ENCODE measurements around the gene MYOM1.

Gene MYOM1

DNA sequence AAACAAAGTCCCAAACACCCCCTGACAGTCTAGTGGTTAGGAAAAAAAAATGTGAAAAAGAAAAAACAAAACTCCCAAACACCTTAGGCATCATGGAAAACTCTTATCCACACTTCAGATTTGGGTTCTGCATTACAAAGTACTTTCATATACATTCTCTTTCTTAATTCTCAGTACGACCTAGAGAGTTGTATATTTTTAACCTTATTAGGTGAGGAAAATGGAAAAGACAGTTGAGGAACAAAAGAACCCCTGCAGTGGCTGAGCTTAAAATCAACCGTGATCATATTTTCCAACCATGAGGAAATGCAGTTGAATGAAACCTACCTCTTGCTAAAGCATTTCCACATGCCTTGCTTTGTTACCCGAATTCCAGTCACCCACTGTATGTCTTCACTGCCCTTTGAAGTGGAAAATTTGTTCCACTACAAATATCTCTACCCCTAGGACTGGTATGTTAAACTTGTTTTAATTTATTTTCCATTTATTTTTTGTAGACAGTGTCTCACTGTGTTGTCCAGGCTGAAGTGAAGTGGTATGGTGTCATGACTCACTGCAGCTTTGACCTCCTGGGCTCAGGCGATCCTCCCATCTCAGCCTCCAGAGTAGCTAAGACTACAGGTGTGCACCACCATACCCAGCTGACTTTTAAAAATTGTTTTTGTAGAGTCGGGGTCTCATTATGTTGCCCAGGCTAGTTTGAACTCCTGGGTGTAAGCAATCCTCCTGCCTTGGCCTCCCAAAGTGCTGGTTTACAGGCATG, 149.9 kb downstream of the MYOM1 start:
- no peaks in the 10 kb centered on the region for H3K4me1 ChIP-seq (ENCODE audit: control insufficient read depth in 1 of 2, insufficient read depth in 2 of 2, low read length in 2 of 2)
- no peak overlapping the region for H2BK120ac ChIP-seq (ENCODE audit: insufficient read depth, low read length, poor library complexity)
- no peak overlapping the region for H3K14ac ChIP-seq (ENCODE audit: low read length)
- no peak overlapping the region for H2AK5ac ChIP-seq (ENCODE audit: low read length)
- no peaks in the 10 kb centered on the region for H3K27me3 ChIP-seq (ENCODE audit: insufficient read depth, low read length)
- H3K9me3 ChIP-seq (ENCODE audit: insufficient read depth, low read depth, low read length) = peaks cover 2% of the 10 kb centered on the region
- no peaks in the 10 kb centered on the region for H3K79me1 ChIP-seq (ENCODE audit: low read length)
- WGBS (ENCODE audit: extremely low coverage, insufficient coverage, insufficient read length) = no CpG with 5 or more reads among the region's 5 CpGs
- H3K27ac ChIP-seq (ENCODE audit: low read depth, low read length) = no peak overlapping the region
- H3K18ac ChIP-seq (ENCODE audit: low read length) = no peak overlapping the region
- no peak overlapping the region for H4K91ac ChIP-seq (ENCODE audit: low read depth, low read length)
- H4K8ac ChIP-seq (ENCODE audit: low read depth, low read length) = no peak overlapping the region
- H3K9ac ChIP-seq (ENCODE audit: low read length) = no peak overlapping the region
- no peak overlapping the region for H2BK5ac ChIP-seq (ENCODE audit: low read depth, low read length, poor library complexity)
- no peak overlapping the region for H3K4me2 ChIP-seq (ENCODE audit: low read length)
- H3K36me3 ChIP-seq (ENCODE audit: control insufficient read depth in 1 of 2, insufficient read depth in 2 of 2, low read length in 2 of 2) = no peaks in the 10 kb centered on the region
- no peak overlapping the region for H3K4me3 ChIP-seq (ENCODE audit: low read depth, low read length)
- no peak for DNase-seq
- no peak overlapping the region for H3K23ac ChIP-seq (ENCODE audit: low read length)
- no peak overlapping the region for H3K4ac ChIP-seq (ENCODE audit: low read depth, low read length)
- no peaks in the 10 kb centered on the region for H3K79me2 ChIP-seq (ENCODE audit: control insufficient read depth, insufficient read depth, low read length, poor library complexity)
- no peak overlapping the region for H2BK12ac ChIP-seq (ENCODE audit: low read length)
- no peak overlapping the region for H2AFZ ChIP-seq (ENCODE audit: insufficient read depth, low read length, poor library complexity)
- H4K12ac ChIP-seq (ENCODE audit: low read depth, low read length) = no peak overlapping the region

DNA sequence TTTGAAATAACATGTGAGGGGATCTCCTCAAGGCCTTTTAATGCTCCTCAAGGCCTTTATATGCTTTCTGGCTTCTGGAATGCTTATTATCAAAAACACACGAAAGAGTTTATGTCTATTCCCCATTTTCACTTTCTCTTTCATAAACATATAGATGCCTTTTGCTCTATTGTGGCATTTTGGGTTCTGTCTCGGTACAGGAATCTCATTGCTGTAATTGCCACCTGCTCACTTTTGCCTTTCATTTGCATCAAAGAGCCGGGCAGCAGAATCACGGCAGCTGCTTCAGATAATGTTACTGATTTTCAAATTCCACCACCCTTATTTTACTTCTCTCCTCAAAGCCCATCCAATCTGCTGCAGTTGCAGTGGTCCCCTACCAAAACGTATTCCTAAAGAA, 152.0 kb downstream of the MYOM1 start:
- WGBS (ENCODE audit: extremely low coverage, insufficient coverage, insufficient read length) = no CpG with 5 or more reads among the region's 5 CpGs
- Histone ChIP-seq H3K9ac (ENCODE audit: low read length) (no peak overlapping the region), H4K8ac (ENCODE audit: low read depth, low read length) (no peak overlapping the region), H2BK5ac (ENCODE audit: low read depth, low read length, poor library complexity) (no peak overlapping the region), H3K9me3 (ENCODE audit: insufficient read depth, low read depth, low read length) (peaks cover 2% of the 10 kb centered on the region), H3K14ac (ENCODE audit: low read length) (no peak overlapping the region), H3K27me3 (ENCODE audit: insufficient read depth, low read length) (no peaks in the 10 kb centered on the region), H3K79me1 (ENCODE audit: low read length) (no peaks in the 10 kb centered on the region), H3K36me3 (ENCODE audit: control insufficient read depth in 1 of 2, insufficient read depth in 2 of 2, low read length in 2 of 2) (no peaks in the 10 kb centered on the region), H4K12ac (ENCODE audit: low read depth, low read length) (no peak overlapping the region), H3K4ac (ENCODE audit: low read depth, low read length) (no peak overlapping the region), H2AFZ (ENCODE audit: insufficient read depth, low read length, poor library complexity) (no peak overlapping the region), H2BK120ac (ENCODE audit: insufficient read depth, low read length, poor library complexity) (no peak overlapping the region), H4K91ac (ENCODE audit: low read depth, low read length) (no peak overlapping the region), H3K4me2 (ENCODE audit: low read length) (no peak overlapping the region), H3K18ac (ENCODE audit: low read length) (no peak overlapping the region), H3K27ac (ENCODE audit: low read depth, low read length) (no peak overlapping the region), H2BK12ac (ENCODE audit: low read length) (no peak overlapping the region), H3K4me3 (ENCODE audit: low read depth, low read length) (no peak overlapping the region), H2AK5ac (ENCODE audit: low read length) (no peak overlapping the region), H3K4me1 (ENCODE audit: control insufficient read depth in 1 of 2, insufficient read depth in 2 of 2, low read length in 2 of 2) (no peaks in the 10 kb centered on the region), H3K23ac (ENCODE audit: low read length) (no peak overlapping the region), H3K79me2 (ENCODE audit: control insufficient read depth, insufficient read depth, low read length, poor library complexity) (no peaks in the 10 kb centered on the region)
- DNase-seq = no peak

DNA sequence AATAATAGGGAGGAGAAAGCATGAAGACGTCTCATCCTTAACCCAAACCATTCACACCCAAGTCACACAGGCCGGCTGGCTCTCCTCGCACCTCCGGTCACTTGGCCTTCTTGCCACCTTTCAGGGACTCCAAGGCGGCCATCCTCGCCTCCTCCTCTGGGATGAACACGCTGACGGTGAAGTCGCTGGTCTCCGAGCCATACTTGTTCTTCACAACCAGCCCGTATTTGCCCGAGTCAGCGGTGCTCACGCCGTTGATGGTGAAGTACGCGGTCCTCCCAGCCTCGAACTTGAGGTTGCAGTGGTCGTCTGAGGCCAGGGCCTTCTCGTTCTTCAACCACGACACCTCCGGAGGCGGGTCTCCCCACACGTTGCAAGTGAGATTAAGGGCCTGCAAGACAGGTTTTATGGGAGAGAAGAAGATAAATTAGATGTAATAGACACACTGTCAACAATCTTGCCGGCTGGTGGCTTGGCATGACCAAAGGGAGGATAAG, 152.6 kb downstream of the MYOM1 start:
- no peak overlapping the region for H3K4me2 ChIP-seq (ENCODE audit: low read length)
- H3K14ac ChIP-seq (ENCODE audit: low read length) = no peak overlapping the region
- H3K18ac ChIP-seq (ENCODE audit: low read length) = no peak overlapping the region
- no peaks in the 10 kb centered on the region for H3K79me2 ChIP-seq (ENCODE audit: control insufficient read depth, insufficient read depth, low read length, poor library complexity)
- no peak overlapping the region for H4K12ac ChIP-seq (ENCODE audit: low read depth, low read length)
- no CpG with 5 or more reads among the region's 25 CpGs for WGBS (ENCODE audit: extremely low coverage, insufficient coverage, insufficient read length)
- H3K4me1 ChIP-seq (ENCODE audit: control insufficient read depth in 1 of 2, insufficient read depth in 2 of 2, low read length in 2 of 2) = no peaks in the 10 kb centered on the region
- no peak overlapping the region for H3K9ac ChIP-seq (ENCODE audit: low read length)
- H3K27ac ChIP-seq (ENCODE audit: low read depth, low read length) = no peak overlapping the region
- H4K8ac ChIP-seq (ENCODE audit: low read depth, low read length) = no peak overlapping the region
- H4K91ac ChIP-seq (ENCODE audit: low read depth, low read length) = no peak overlapping the region
- no peaks in the 10 kb centered on the region for H3K36me3 ChIP-seq (ENCODE audit: control insufficient read depth in 1 of 2, insufficient read depth in 2 of 2, low read length in 2 of 2)
- no peaks in the 10 kb centered on the region for H3K79me1 ChIP-seq (ENCODE audit: low read length)
- DNase-seq = no peak
- H3K23ac ChIP-seq (ENCODE audit: low read length) = no peak overlapping the region
- no peak overlapping the region for H2BK120ac ChIP-seq (ENCODE audit: insufficient read depth, low read length, poor library complexity)
- H3K9me3 ChIP-seq (ENCODE audit: insufficient read depth, low read depth, low read length) = peaks cover 2% of the 10 kb centered on the region
- H2AFZ ChIP-seq (ENCODE audit: insufficient read depth, low read length, poor library complexity) = no peak overlapping the region
- no peak overlapping the region for H3K4me3 ChIP-seq (ENCODE audit: low read depth, low read length)
- H2BK5ac ChIP-seq (ENCODE audit: low read depth, low read length, poor library complexity) = no peak overlapping the region
- H2AK5ac ChIP-seq (ENCODE audit: low read length) = no peak overlapping the region
- H3K27me3 ChIP-seq (ENCODE audit: insufficient read depth, low read length) = no peaks in the 10 kb centered on the region
- no peak overlapping the region for H2BK12ac ChIP-seq (ENCODE audit: low read length)
- H3K4ac ChIP-seq (ENCODE audit: low read depth, low read length) = no peak overlapping the region

DNA sequence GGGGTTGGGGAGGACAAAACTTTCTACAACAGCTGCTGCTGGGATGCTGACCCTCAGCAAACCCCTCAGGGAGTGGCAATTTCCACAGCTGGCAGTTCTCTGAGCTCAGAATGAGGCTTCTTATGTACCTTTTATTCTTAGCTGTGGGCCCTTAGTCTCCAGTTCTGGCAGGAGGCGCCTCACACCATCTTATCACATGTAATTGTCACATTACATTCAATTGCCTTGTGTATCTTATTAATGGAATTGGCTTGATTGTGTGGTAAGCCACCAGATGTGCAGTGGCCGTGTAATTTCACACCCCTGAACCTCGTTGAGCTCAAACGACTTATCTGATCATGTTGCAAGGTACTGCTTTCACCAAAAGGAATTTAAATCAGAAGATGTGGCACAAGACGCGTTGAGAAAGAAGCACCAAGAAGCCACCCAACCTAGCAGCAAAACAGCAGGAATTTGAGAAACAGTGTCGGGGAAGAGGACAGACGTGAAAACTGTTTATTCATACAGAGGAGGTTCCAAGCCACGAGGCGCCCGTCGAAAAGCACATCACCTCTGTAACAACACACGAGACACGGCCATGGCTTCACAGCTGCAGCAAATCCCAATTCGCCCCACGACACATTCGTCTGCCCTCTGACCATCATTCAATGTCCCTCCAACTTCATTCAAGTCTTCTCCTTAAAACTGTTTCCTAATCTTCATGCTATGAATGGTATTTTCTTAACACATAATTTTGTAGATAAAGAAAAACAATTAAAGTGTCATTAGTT, 153.2 kb downstream of the MYOM1 start:
- Histone ChIP-seq H3K4me3 (ENCODE audit: low read depth, low read length) (no peak overlapping the region), H4K91ac (ENCODE audit: low read depth, low read length) (no peak overlapping the region), H3K79me1 (ENCODE audit: low read length) (no peaks in the 10 kb centered on the region), H2BK5ac (ENCODE audit: low read depth, low read length, poor library complexity) (no peak overlapping the region), H3K79me2 (ENCODE audit: control insufficient read depth, insufficient read depth, low read length, poor library complexity) (no peaks in the 10 kb centered on the region), H3K9ac (ENCODE audit: low read length) (no peak overlapping the region), H2AK5ac (ENCODE audit: low read length) (no peak overlapping the region), H4K12ac (ENCODE audit: low read depth, low read length) (no peak overlapping the region), H4K8ac (ENCODE audit: low read depth, low read length) (no peak overlapping the region), H2BK120ac (ENCODE audit: insufficient read depth, low read length, poor library complexity) (no peak overlapping the region), H3K4me2 (ENCODE audit: low read length) (no peak overlapping the region), H3K9me3 (ENCODE audit: insufficient read depth, low read depth, low read length) (peaks cover 2% of the 10 kb centered on the region), H3K36me3 (ENCODE audit: control insufficient read depth in 1 of 2, insufficient read depth in 2 of 2, low read length in 2 of 2) (no peaks in the 10 kb centered on the region), H3K27me3 (ENCODE audit: insufficient read depth, low read length) (no peaks in the 10 kb centered on the region), H3K23ac (ENCODE audit: low read length) (no peak overlapping the region), H2AFZ (ENCODE audit: insufficient read depth, low read length, poor library complexity) (no peak overlapping the region), H3K14ac (ENCODE audit: low read length) (no peak overlapping the region), H3K4me1 (ENCODE audit: control insufficient read depth in 1 of 2, insufficient read depth in 2 of 2, low read length in 2 of 2) (no peaks in the 10 kb centered on the region), H3K4ac (ENCODE audit: low read depth, low read length) (no peak overlapping the region), H2BK12ac (ENCODE audit: low read length) (no peak overlapping the region), H3K18ac (ENCODE audit: low read length) (no peak overlapping the region), H3K27ac (ENCODE audit: low read depth, low read length) (no peak overlapping the region)
- WGBS (ENCODE audit: extremely low coverage, insufficient coverage, insufficient read length) = 100% methylated on average over 3 of the region's 17 CpGs
- DNase-seq = no peak
